Caco-2 (cell line): Measurements from ENCODE around the gene KIF1A. TPM values are rescaled to one million over a fixed set of nuclear protein-coding genes. Genes with fewer than 3 reads are reported as not detected.

Experiments
- BruUV-seq: library from RNA; stranded (reverse); fragments of 400-500 nt; replicated peaks from 2 replicates; lab custom pipeline; 2021; lab: Mats Ljungman, UMichigan
- CTCF ChIA-PET: fragments of 300-600 bp; sonication (Branson Sonifier 250); formaldehyde crosslinking; loops from one replicate; lab custom pipeline; 2022; ENCODE audit warnings: antibody characterized with exemption; lab: Charles Lee
- POLR2A ChIA-PET: fragments of 300-600 bp; sonication (Branson Sonifier 250); formaldehyde crosslinking; loops from one replicate; lab custom pipeline; 2022; ENCODE audit warnings: antibody characterized with exemption; lab: Charles Lee
- DNase-seq, 2 experiments: peaks; one replicate each; pipeline versions ENCODE4 v3.0.0 to v3.0.0-alpha.2; 2020 to 2022
- H3K27me3 ChIP-seq: replicated peaks from 2 replicates; pipeline ENCODE4 v1.6.0; 2011; ENCODE audit warnings: low read length; ENCODE audit not compliant: control insufficient read depth, insufficient read depth
- H3K36me3 ChIP-seq: 2 replicates; pipeline ENCODE4 v1.5.1; 2011; ENCODE audit warnings: low read length; ENCODE audit not compliant: control insufficient read depth, insufficient read depth
- H3K4me1 ChIP-seq: fragments of 250-450 bp; sonication (Bioruptor Pico); 2 replicates; pipeline ENCODE4 v1.5.1; 2020; ENCODE audit warnings: mild to moderate bottlenecking
- H3K4me3 ChIP-seq: 2 replicates; pipeline ENCODE4 v1.5.1; 2011; ENCODE audit warnings: low read depth, mild to moderate bottlenecking, control low read depth, low read length
- H3K9me3 ChIP-seq: fragments of 250-450 bp; sonication (Bioruptor Pico); 2 replicates; pipeline ENCODE4 v1.5.1; 2020; ENCODE audit warnings: mild to moderate bottlenecking, moderate library complexity
- H3K27ac Mint-ChIP-seq: one replicate; pipeline ENCODE4 v1.8.0; 2022; ENCODE audit warnings: mixed read lengths; ENCODE audit not compliant: unreplicated experiment
- H3K27me3 Mint-ChIP-seq: one replicate; pipeline ENCODE4 v1.8.0; 2022; ENCODE audit warnings: mixed read lengths; ENCODE audit not compliant: insufficient read depth, unreplicated experiment
- H3K36me3 Mint-ChIP-seq: one replicate; pipeline ENCODE4 v1.8.0; 2022; ENCODE audit warnings: mild to moderate bottlenecking, mixed read lengths; ENCODE audit not compliant: insufficient read depth, unreplicated experiment
- H3K4me1 Mint-ChIP-seq: one replicate; pipeline ENCODE4 v1.8.0; 2022; ENCODE audit warnings: low read depth, mixed read lengths; ENCODE audit not compliant: unreplicated experiment
- H3K4me3 Mint-ChIP-seq: one replicate; pipeline ENCODE4 v1.8.0; 2022; ENCODE audit warnings: mild to moderate bottlenecking, moderate library complexity, mixed read lengths; ENCODE audit not compliant: unreplicated experiment
- H3K9me3 Mint-ChIP-seq: one replicate; pipeline ENCODE4 v1.8.0; 2022; ENCODE audit warnings: mixed read lengths; ENCODE audit not compliant: unreplicated experiment
- intact Hi-C: fragments of 100-400 bp; cut with micrococcal nuclease; formaldehyde crosslinking; loops from one replicate; pipeline ENCODE4 v1.10.0; 2022; ENCODE audit not compliant: unreplicated experiment
- total RNA-seq: library from RNA; stranded (reverse); gene quantifications from 2 replicates; pipeline ENCODE4 v1.2.3, GENCODE V29; 2022
- TF ChIP-seq, protein P1 (sequence below), 2 experiments: fragments of 200-600 bp in 1 of 2; IDR thresholded peaks; 1 replicate in 1 of 2; 2 replicates in 1 of 2; pipeline versions ENCODE4 v1.5.1 to v1.8.0; 2011 to 2022; ENCODE audit warnings: antibody characterized with exemption in 1 of 2, control low read depth in 1 of 2, inconsistent platforms in 1 of 2, low read depth in 1 of 2, low read length in 1 of 2, mild to moderate bottlenecking in 1 of 2, moderate library complexity in 1 of 2; ENCODE audit not compliant: insufficient read depth in 1 of 2, severe bottlenecking in 1 of 2, unreplicated experiment in 1 of 2

The KIF1A gene
- total RNA-seq, 1 experiment from 2014 or later: 33.1 TPM

DNA sequence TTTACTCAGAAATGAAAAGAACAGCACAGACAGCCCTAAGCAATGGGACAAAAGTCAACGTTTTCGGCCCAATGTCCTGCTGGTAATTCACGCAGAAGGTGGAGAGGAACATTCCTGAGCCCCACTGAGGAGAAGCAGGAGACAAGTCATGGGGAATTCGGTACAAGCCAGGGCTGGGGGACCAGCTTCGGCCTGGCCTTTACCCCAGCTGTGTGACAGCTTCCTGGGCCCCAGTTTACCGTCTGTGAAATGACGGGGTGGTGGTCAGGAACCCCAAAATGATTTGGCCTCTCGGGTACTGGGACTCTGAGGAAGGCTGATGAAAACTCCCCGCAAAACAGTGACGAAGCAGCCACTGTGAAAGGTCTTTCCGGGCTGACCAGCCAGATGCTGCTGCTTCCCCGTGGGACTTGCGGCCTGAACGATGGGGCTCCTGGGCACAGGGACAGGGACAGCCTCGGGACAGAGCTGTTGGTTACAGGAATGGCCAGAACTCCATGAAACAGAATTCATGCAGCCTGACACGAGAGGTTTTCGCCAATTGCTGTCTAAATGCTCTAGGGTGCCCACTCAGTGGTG, 21.6 kb downstream of the KIF1A start:
- TF ChIP-seq, protein P1, sequence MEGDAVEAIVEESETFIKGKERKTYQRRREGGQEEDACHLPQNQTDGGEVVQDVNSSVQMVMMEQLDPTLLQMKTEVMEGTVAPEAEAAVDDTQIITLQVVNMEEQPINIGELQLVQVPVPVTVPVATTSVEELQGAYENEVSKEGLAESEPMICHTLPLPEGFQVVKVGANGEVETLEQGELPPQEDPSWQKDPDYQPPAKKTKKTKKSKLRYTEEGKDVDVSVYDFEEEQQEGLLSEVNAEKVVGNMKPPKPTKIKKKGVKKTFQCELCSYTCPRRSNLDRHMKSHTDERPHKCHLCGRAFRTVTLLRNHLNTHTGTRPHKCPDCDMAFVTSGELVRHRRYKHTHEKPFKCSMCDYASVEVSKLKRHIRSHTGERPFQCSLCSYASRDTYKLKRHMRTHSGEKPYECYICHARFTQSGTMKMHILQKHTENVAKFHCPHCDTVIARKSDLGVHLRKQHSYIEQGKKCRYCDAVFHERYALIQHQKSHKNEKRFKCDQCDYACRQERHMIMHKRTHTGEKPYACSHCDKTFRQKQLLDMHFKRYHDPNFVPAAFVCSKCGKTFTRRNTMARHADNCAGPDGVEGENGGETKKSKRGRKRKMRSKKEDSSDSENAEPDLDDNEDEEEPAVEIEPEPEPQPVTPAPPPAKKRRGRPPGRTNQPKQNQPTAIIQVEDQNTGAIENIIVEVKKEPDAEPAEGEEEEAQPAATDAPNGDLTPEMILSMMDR (IDR thresholded peaks at IDR 0.05; ENCODE audit: insufficient read depth in 1 of 2, low read depth in 1 of 2, low read length in 1 of 2, severe bottlenecking in 1 of 2, unreplicated experiment in 1 of 2): no peak
- Histone ChIP-seq H3K27me3 (no peaks in the 10 kb centered on the region), H3K4me1 (no peaks in the 10 kb centered on the region), H3K4me3 (no peak overlapping the region), H3K9me3 (no peaks in the 10 kb centered on the region), H3K36me3 (no peaks in the 10 kb centered on the region)
- intact Hi-C loops: no loop called here
- Mint-ChIP-seq H3K4me1 (no peaks in the 10 kb centered on the region), H3K9me3 (no peaks in the 10 kb centered on the region), H3K27me3 (no peaks in the 10 kb centered on the region), H3K27ac (no peak overlapping the region), H3K36me3 (no peaks in the 10 kb centered on the region), H3K4me3 (no peak overlapping the region)
- ChIA-PET CTCF (no interaction called here), POLR2A (no interaction called here)
- no peak for DNase-seq
- BruUV-seq: no TSS peak

DNA sequence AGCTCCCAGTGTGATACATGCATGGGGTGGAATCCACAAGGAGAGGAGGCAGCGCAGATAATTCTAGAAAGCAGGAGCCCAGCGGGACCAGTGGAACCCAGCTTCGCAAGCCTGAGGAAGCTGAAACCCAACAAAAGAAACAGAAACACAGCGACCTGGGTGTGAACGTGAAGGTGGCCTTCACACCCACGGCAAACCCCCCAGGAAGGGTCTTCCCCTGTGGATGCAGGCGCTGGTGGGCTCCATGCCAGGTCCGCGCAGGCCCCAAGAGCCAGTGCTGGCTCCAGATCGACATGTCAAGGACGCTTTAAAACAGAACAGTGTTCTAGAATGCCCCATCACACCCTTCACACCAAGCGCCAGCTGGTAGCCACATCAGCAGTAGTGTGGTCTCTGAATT, 22.1 kb downstream of the KIF1A start:
- POLR2A ChIA-PET: no interaction called here
- intact Hi-C loops: no loop called here
- CTCF ChIA-PET: no interaction called here

DNA sequence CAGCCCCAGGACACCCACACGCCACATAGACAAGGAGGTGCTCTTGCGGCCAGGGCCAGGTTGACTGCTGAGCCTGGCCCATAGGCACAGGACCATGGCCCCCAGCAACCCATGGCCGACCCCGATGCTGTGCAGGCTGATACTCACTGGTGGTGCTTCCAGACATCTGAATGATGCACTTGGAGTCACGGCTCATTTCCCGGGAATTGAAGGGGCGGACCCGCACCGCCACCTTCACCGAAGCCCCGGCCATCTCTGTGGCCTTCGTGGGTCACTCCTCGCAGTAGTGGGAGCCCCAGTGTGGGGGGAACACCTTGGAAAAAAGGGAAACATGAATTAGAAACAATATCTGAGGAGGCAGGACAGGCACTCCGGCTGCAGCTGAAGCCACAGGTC, 22.5 kb downstream of the KIF1A start:
- intact Hi-C loops: no loop called here
- TF ChIP-seq, protein P1 (IDR thresholded peaks at IDR 0.05; ENCODE audit: insufficient read depth in 1 of 2, low read depth in 1 of 2, low read length in 1 of 2, severe bottlenecking in 1 of 2, unreplicated experiment in 1 of 2): no peak
- CTCF ChIA-PET: interaction anchor here (0.6 kb wide), 1 partner anchor 169 kb away, joined by 3 read pairs; no protein-coding TSS in a partner anchor

More for the DNA sequence above, 22.1 kb downstream of the KIF1A start:
- Histone ChIP-seq H3K4me3 (no peak overlapping the region), H3K36me3 (no peaks in the 10 kb centered on the region), H3K9me3 (no peaks in the 10 kb centered on the region), H3K4me1 (no peaks in the 10 kb centered on the region), H3K27me3 (no peaks in the 10 kb centered on the region)
- no peak overlapping the region for H3K4me3 Mint-ChIP-seq
- no peak overlapping the region for H3K27ac Mint-ChIP-seq
- BruUV-seq: no TSS peak
- H3K36me3 Mint-ChIP-seq: no peaks in the 10 kb centered on the region
- DNase-seq: no peak
- TF ChIP-seq, protein P1 (IDR thresholded peaks at IDR 0.05; ENCODE audit: insufficient read depth in 1 of 2, low read depth in 1 of 2, low read length in 1 of 2, severe bottlenecking in 1 of 2, unreplicated experiment in 1 of 2): no peak
- no peaks in the 10 kb centered on the region for H3K4me1 Mint-ChIP-seq
- no peaks in the 10 kb centered on the region for H3K27me3 Mint-ChIP-seq
- H3K9me3 Mint-ChIP-seq: no peaks in the 10 kb centered on the region

More for the DNA sequence above, 22.5 kb downstream of the KIF1A start:
- no peak for DNase-seq
- Mint-ChIP-seq H3K4me3 (no peak overlapping the region), H3K27me3 (no peaks in the 10 kb centered on the region), H3K36me3 (no peaks in the 10 kb centered on the region), H3K4me1 (no peaks in the 10 kb centered on the region), H3K9me3 (no peaks in the 10 kb centered on the region), H3K27ac (no peak overlapping the region)
- no peaks in the 10 kb centered on the region for H3K9me3 ChIP-seq
- POLR2A ChIA-PET: no interaction called here
- H3K36me3 ChIP-seq: no peaks in the 10 kb centered on the region
- no peaks in the 10 kb centered on the region for H3K27me3 ChIP-seq
- H3K4me1 ChIP-seq: no peaks in the 10 kb centered on the region
- BruUV-seq: no TSS peak
- no peak overlapping the region for H3K4me3 ChIP-seq
